Activated CD4-positive, alpha-beta memory T cell treated with anti-CD3 and anti-CD28 coated beads for 36 hours (primary cell): ENCODE results near the gene INHBE. TPM values are rescaled to one million over a fixed set of nuclear protein-coding genes. Genes with fewer than 3 reads are reported as not detected.
"Not testable (repeated sequence)": the region's sequence is repeated elsewhere in the genome, so short reads cannot be mapped to it uniquely, and the experiment has no call there.

Experiments
- CTCF ChIA-PET: fragments of 350-600 bp; sonication (Branson Sonifier 250); formaldehyde crosslinking; loops from one replicate; lab custom pipeline; 2021; ENCODE audit warnings: antibody characterized with exemption, inconsistent platforms; lab: Charles Lee
- POLR2A ChIA-PET: fragments of 350-600 bp; sonication (Branson Sonifier 250); formaldehyde crosslinking; loops from one replicate; lab custom pipeline; 2021; ENCODE audit warnings: antibody characterized with exemption; lab: Charles Lee
- DNase-seq: peaks from one replicate; pipeline ENCODE4 v3.0.0-alpha.2; 2020
- H3K27ac Mint-ChIP-seq: one replicate; pipeline ENCODE4 v1.8.0; 2021; ENCODE audit warnings: mixed read lengths
- H3K27me3 Mint-ChIP-seq: one replicate; pipeline ENCODE4 v1.8.0; 2021; ENCODE audit warnings: mixed read lengths
- H3K36me3 Mint-ChIP-seq: one replicate; pipeline ENCODE4 v1.8.0; 2021; ENCODE audit warnings: mixed read lengths
- H3K4me1 Mint-ChIP-seq: one replicate; pipeline ENCODE4 v1.8.0; 2021; ENCODE audit warnings: low read depth, mixed read lengths
- H3K4me3 Mint-ChIP-seq: one replicate; pipeline ENCODE4 v1.8.0; 2021; ENCODE audit warnings: mild to moderate bottlenecking, mixed read lengths
- H3K9me3 Mint-ChIP-seq: one replicate; pipeline ENCODE4 v1.8.0; 2021; ENCODE audit warnings: mixed read lengths
- intact Hi-C: fragments of 100-400 bp; cut with micrococcal nuclease; formaldehyde crosslinking; loops from one replicate; pipeline ENCODE4 v1.15.1; 2023
- total RNA-seq, 2 experiments: library from RNA; stranded (reverse); gene quantifications; one replicate each; pipeline ENCODE4 v1.2.3, GENCODE V29; 2021

The INHBE gene
- total RNA-seq, 2 experiments from 2014 or later = 0.34 to 0.69 TPM

DNA sequence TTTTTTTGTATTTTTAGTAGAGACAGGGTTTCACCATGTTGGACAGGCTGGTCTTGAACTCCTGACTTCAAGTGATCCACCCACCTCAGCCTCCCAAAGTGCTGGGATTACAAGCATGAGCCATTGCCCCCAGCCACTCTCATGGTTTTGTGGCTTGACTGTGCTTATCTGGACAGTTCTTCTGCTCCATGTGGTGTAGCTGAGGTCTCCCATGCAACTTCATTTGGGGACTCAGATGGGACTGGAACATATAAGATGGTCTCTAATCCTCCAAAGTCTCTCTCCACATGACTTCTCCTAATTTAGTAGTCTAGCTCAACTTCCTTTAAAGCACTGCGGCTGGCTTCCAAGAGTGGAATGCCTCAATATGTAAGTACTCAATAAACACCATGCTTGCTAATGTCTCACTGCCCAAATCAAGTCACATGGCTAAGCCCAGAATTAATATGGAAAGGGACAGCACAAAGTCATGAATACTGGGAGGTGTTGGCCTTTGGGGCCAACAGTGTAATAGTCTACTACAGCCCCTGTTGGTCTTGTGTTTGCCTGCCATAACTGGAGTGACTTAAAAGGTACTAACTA, 13.2 kb upstream of the INHBE start:
- intact Hi-C loops = no loop called here
- ChIA-PET POLR2A (no interaction called here), CTCF (interaction anchor here (0.9 to 2.3 kb wide), 2 partner anchors 11 to 17 kb away, joined by 3 to 8 read pairs; partner anchors contain the start of gene GLI1)
- H3K27me3 Mint-ChIP-seq = peaks cover 6% of the 10 kb centered on the region
- no peak overlapping the region for H3K4me3 Mint-ChIP-seq
- H3K36me3 Mint-ChIP-seq = peaks cover 4% of the 10 kb centered on the region
- no peak overlapping the region for H3K27ac Mint-ChIP-seq
- DNase-seq = no peak
- H3K4me1 Mint-ChIP-seq = no peaks in the 10 kb centered on the region
- H3K9me3 Mint-ChIP-seq = peaks cover 12% of the 10 kb centered on the region

DNA sequence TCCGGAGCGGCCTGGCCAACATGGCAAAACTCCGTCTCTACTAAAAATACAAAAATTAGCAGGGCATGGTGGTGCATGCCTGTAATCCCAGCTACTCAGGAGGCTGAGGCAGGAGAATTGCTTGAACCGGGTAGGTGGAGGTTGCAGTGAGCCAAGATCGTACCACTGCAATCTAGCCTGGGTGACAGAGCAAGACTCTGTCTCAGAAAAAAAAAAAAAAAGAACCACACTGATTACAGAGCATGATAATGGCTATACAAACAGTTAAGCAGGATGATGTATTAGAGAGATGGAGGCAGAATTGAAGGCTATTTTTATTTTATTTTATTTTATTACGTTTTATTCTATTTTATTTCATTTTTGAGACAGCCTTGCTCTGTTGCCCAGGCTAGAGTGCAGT, 10.8 kb upstream of the INHBE start:
- H3K27ac Mint-ChIP-seq, H3K27me3 Mint-ChIP-seq, intact Hi-C loops, H3K4me3 Mint-ChIP-seq, DNase-seq, POLR2A ChIA-PET, H3K36me3 Mint-ChIP-seq, H3K4me1 Mint-ChIP-seq: not testable (repeated sequence)
- peaks cover 12% of the 10 kb centered on the region for H3K9me3 Mint-ChIP-seq
- CTCF ChIA-PET = interaction anchor here (1.5 to 3.0 kb wide), 2 partner anchors 11 to 14 kb away, joined by 3 to 19 read pairs; partner anchors contain the start of gene INHBE

DNA sequence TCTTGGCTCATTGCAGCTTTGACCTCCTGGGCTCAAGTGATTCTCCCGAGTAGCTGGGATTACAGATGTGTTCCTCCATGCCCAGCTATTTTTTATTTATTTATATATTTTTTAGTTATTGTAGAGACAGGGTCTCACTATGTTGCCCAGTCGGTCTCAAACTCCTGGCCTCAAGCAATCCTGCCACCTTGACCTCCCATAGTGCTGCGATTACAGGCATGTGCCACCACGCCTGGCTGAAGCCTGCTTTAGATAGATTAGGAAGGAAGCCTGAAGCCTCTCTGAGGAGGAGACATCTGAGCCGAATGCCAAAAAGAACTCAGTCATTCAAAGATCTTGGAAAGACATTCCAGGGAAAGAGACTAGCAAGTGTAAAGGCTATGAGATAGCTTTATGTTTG, 10.4 kb upstream of the INHBE start:
- H3K4me1 Mint-ChIP-seq = no peaks in the 10 kb centered on the region
- DNase-seq = no peak
- intact Hi-C loops = no loop called here
- peaks cover 6% of the 10 kb centered on the region for H3K27me3 Mint-ChIP-seq
- H3K9me3 Mint-ChIP-seq = peaks cover 12% of the 10 kb centered on the region
- ChIA-PET CTCF (interaction anchor here (1.5 to 3.0 kb wide), 2 partner anchors 11 to 14 kb away, joined by 3 to 19 read pairs; partner anchors contain the start of gene INHBE), POLR2A (no interaction called here)
- H3K27ac Mint-ChIP-seq = no peak overlapping the region
- H3K4me3 Mint-ChIP-seq = no peak overlapping the region
- peaks cover 4% of the 10 kb centered on the region for H3K36me3 Mint-ChIP-seq

DNA sequence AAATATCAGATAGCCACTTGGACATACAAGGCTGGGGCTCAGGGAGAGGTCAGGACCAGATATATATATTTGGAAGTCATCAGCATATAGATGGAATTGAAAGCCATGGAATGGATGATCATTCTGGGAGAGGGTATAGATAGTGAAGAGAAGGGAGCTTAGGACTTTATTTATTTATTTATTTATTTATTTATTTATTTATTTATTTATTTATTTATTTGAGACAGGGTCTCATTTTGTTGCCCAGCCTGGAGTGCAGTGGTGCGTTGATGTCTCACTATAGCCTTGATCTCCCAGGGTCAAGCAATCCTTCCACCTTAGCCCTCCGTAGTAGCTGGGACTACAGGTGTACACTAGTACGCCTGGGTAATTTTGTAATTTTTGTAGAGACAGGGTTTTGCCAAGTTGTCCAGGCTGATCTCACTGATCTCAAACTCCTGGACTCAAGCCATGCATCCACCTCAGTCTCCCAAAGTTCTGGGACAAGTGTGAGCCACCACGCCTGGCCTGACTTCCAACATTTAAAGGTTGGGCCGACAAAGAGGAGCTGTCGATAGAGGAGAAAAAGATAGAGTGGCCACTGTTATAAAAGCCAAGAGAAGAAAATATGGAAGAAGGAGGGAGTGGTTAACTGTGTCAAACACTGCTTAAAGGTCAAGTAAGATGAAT, 8.7 kb upstream of the INHBE start:
- Mint-ChIP-seq H3K9me3 (peaks cover 7% of the 10 kb centered on the region), H3K27me3 (peaks cover 2% of the 10 kb centered on the region), H3K27ac (no peak overlapping the region), H3K36me3 (peaks cover 2% of the 10 kb centered on the region), H3K4me3 (no peak overlapping the region), H3K4me1 (no peaks in the 10 kb centered on the region)
- DNase-seq = no peak
- CTCF ChIA-PET = interaction anchor here (1.0 to 3.0 kb wide), 2 partner anchors 9 to 13 kb away, joined by 6 to 19 read pairs; partner anchors contain the start of genes GLI1 and INHBE
- intact Hi-C loops = no loop called here
- POLR2A ChIA-PET = no interaction called here

DNA sequence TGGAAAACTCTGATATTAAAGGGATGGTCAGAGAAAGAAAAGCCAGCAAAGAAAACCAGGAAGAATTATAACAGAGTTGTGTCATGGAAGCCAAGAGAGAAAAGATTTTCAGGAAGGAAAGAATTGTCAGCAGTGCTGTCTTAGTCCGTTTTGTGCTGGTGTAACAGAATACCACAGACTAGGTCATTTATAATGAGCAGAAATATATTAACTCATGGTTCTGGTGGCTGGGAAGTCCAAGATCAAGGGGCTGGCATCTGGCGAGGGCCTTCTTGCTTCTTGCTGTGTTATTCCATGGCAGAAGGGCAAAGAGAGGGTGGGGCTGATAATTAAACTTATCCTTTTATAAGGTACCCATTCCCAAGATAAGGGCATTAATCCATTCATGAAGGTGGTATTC, 6.4 kb upstream of the INHBE start:
- no peak for DNase-seq
- Mint-ChIP-seq H3K27ac (no peak overlapping the region), H3K4me3 (no peak overlapping the region), H3K4me1 (peaks cover 5% of the 10 kb centered on the region), H3K27me3 (no peaks in the 10 kb centered on the region), H3K36me3 (no peaks in the 10 kb centered on the region), H3K9me3 (no peaks in the 10 kb centered on the region)
- POLR2A ChIA-PET = no interaction called here
- CTCF ChIA-PET = interaction anchor here (0.6 to 1.3 kb wide), 3 partner anchors 10 to 141 kb away, joined by 3 to 4 read pairs (median 3); no protein-coding TSS in a partner anchor
- intact Hi-C loops = no loop called here

DNA sequence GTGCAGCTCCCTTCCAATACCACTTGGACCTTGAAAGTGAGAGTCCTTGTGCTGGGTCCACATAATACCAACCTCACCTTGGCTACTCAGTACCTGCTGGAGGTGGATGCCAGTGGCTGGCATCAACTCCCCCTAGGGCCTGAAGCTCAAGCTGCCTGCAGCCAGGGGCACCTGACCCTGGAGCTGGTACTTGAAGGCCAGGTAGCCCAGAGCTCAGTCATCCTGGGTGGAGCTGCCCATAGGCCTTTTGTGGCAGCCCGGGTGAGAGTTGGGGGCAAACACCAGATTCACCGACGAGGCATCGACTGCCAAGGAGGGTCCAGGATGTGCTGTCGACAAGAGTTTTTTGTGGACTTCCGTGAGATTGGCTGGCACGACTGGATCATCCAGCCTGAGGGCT, 5.7 kb upstream of the INHBE start:
- POLR2A ChIA-PET = no interaction called here
- H3K4me1 Mint-ChIP-seq = peaks cover 5% of the 10 kb centered on the region

DNA sequence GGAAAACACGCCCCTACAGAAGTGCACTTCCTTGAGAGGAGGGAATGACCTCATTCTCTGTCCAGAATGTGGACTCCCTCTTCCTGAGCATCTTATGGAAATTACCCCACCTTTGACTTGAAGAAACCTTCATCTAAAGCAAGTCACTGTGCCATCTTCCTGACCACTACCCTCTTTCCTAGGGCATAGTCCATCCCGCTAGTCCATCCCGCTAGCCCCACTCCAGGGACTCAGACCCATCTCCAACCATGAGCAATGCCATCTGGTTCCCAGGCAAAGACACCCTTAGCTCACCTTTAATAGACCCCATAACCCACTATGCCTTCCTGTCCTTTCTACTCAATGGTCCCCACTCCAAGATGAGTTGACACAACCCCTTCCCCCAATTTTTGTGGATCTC, 5.0 kb upstream of the INHBE start:
- Mint-ChIP-seq H3K27me3 (no peaks in the 10 kb centered on the region), H3K36me3 (no peaks in the 10 kb centered on the region), H3K4me1 (peaks cover 5% of the 10 kb centered on the region), H3K27ac (no peak overlapping the region), H3K9me3 (no peaks in the 10 kb centered on the region), H3K4me3 (no peak overlapping the region)
- intact Hi-C loops = no loop called here
- ChIA-PET CTCF (interaction anchor here (1.2 to 1.6 kb wide), 2 partner anchors 9 to 10 kb away, joined by 3 to 8 read pairs; partner anchors contain the start of gene GLI1), POLR2A (no interaction called here)
- no peak for DNase-seq

More for the DNA sequence above, 5.7 kb upstream of the INHBE start:
- no peaks in the 10 kb centered on the region for H3K27me3 Mint-ChIP-seq
- H3K4me3 Mint-ChIP-seq = no peak overlapping the region
- H3K36me3 Mint-ChIP-seq = no peaks in the 10 kb centered on the region
- intact Hi-C loops = no loop called here
- H3K27ac Mint-ChIP-seq = no peak overlapping the region
- no peaks in the 10 kb centered on the region for H3K9me3 Mint-ChIP-seq
- DNase-seq = no peak
- CTCF ChIA-PET = no interaction called here

DNA sequence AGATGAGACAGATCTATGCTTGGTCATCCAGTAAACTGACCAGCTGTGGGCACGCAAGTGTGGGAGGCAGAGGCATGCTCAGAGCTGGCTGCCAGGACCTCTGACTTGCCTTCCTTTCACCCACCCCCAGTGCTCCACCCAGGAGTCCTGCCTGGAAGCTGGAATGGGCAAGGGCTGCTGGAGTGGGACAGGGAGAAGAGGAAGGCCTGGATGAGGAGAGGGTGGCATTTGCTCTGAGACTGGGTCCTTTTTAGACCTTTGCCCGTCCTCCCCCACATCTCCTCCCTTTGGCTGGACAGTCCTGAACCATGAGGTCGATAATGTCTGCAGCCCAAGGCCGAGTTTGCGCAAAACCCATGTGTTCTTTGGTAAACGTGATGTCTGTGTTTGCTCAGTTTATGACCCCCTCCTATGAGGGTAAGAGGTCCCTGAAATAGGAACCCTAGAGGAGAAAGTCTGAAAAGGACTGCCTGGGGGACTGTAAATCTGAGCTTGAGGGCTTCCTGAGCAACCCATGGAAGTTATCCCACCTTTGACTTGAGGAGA, 3.8 kb upstream of the INHBE start:
- CTCF ChIA-PET = interaction anchor here (0.7 to 6.4 kb wide), 14 partner anchors 8 to 340 kb away, joined by 3 to 158 read pairs (median 6); partner anchors contain the start of genes GLI1 and STAT6
- no peaks in the 10 kb centered on the region for H3K36me3 Mint-ChIP-seq
- H3K4me1 Mint-ChIP-seq = peaks cover 13% of the 10 kb centered on the region
- POLR2A ChIA-PET = no interaction called here
- H3K9me3 Mint-ChIP-seq = no peaks in the 10 kb centered on the region
- H3K27me3 Mint-ChIP-seq = peaks cover 1% of the 10 kb centered on the region
- intact Hi-C loops = no loop called here
- DNase-seq = no peak
- H3K27ac Mint-ChIP-seq = no peak overlapping the region
- no peak overlapping the region for H3K4me3 Mint-ChIP-seq

DNA sequence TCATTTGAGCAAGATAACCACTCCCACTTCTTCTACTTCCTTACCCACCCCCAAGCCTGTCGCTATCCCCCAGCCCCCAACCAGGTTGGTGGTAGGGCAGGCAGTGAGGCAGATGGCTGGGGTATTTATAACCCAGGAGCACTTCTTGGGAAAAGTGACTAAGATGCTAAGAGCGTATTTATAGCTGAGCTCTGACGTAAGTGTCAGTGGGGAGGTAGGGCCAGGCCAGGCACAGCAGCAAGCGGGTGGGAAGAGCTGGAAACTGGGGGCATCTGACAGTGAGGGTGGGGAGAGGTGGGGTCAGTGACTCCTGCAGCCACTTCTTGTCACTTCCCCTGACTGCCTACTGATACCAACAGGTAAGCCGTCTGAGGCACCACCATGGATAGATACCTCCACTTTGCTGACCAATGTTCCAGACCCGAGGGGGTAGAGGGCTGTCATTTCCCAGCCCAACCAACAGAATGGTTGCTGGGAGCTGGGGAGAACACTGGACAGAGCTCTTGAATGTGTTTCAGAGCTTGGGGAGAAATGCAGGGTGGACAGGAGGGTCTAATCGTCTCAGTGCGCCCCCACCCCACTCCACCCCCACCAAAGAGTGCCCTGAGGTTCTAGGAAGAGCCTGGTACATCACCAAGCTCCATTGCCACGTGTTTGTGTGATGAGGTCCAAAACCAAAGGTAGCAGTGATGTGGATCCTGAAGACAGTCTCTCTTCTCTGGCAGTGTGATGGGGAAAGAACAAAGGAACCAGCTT, 2.7 kb upstream of the INHBE start:
- peak; percentile 49 for DNase-seq

DNA sequence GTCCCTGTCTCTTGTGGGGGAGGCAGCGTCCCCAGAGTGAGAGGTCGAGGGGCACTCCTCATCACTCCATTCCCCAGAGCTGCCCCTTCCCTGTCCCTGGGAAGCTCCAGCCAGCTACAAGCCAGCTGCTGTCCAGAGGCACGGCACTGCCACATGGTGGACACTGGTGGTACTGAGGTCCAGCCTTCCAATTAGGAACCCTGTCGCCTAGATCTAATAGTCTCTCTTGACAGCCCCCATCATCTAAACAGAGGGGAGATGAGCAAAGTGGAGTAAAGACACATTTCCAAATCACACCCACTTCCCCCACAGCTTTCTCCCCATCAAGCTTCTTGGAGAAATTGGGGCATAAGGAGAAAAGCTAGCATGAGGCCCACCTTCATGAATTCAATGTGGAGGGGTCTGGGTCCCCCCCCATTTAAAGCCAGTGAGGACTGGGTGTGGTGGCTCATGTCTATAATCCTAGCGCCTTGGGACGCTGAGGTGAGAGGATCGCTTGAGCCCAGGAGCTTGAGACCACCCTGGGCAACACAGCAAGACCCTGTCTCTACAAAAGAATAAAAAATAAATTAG, 2.1 kb upstream of the INHBE start:
- peak overlapping the region; percentile 53 for H3K27ac Mint-ChIP-seq
- no peak overlapping the region for H3K4me3 Mint-ChIP-seq
- H3K9me3 Mint-ChIP-seq = no peaks in the 10 kb centered on the region
- ChIA-PET CTCF (interaction anchor here (0.6 to 6.4 kb wide), 50 partner anchors 11 to 239 kb away, joined by 3 to 158 read pairs (median 4); partner anchors contain the start of genes INHBC and STAC3), POLR2A (interaction anchor here (0.7 to 1.2 kb wide), 2 partner anchors 23 to 145 kb away, joined by 3 to 4 read pairs; no protein-coding TSS in a partner anchor)
- intact Hi-C loops = loop anchor here (1.0 to 2.0 kb wide), 3 partner anchors 22 to 190 kb away; partner anchors contain the start of gene R3HDM2
- peaks cover 13% of the 10 kb centered on the region for H3K4me1 Mint-ChIP-seq
- peak; percentile 77 for DNase-seq
- H3K36me3 Mint-ChIP-seq = no peaks in the 10 kb centered on the region
- H3K27me3 Mint-ChIP-seq = peaks cover 1% of the 10 kb centered on the region

More for the DNA sequence above, 2.7 kb upstream of the INHBE start:
- intact Hi-C loops = loop anchor here (2.0 kb wide), 2 partner anchors 22 to 144 kb away; partner anchors contain the start of gene R3HDM2
- peaks cover 1% of the 10 kb centered on the region for H3K27me3 Mint-ChIP-seq
- no peak overlapping the region for H3K4me3 Mint-ChIP-seq
- peaks cover 13% of the 10 kb centered on the region for H3K4me1 Mint-ChIP-seq
- ChIA-PET POLR2A (interaction anchor here (0.7 to 1.2 kb wide), 2 partner anchors 22 to 145 kb away, joined by 3 to 4 read pairs; no protein-coding TSS in a partner anchor), CTCF (interaction anchor here (0.6 to 6.4 kb wide), 51 partner anchors 11 to 342 kb away, joined by 3 to 158 read pairs (median 4); partner anchors contain the start of genes INHBC, STAC3 and STAT6)
- no peaks in the 10 kb centered on the region for H3K9me3 Mint-ChIP-seq
- H3K27ac Mint-ChIP-seq = peak overlapping the region; percentile 53
- no peaks in the 10 kb centered on the region for H3K36me3 Mint-ChIP-seq

DNA sequence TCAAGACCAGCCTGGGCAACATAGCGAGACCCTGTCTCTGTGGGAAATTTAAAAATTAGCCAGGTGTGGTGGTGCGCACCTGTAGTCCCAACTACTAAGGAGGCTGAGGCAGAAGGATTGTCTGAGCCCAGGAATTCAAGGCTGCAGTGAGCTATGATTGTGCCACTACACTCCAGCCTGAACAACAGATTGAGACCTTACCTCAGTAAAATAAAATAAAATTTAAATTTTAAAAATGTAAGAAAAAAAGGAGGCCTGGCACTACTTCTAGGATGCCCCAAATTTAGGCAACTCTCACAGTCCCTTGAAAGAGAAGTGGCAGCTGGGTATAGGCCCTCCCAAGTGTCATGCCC, 918 bp upstream of the INHBE start:
- intact Hi-C loops = no loop called here
- ChIA-PET CTCF (interaction anchor here (1.2 to 6.4 kb wide), 14 partner anchors 9 to 241 kb away, joined by 3 to 158 read pairs (median 10); partner anchors contain the start of gene INHBC), POLR2A (no interaction called here)
- Mint-ChIP-seq H3K9me3 (no peaks in the 10 kb centered on the region), H3K4me1 (peaks cover 19% of the 10 kb centered on the region), H3K27ac (no peak overlapping the region), H3K36me3 (no peaks in the 10 kb centered on the region), H3K4me3 (no peak overlapping the region), H3K27me3 (peaks cover 1% of the 10 kb centered on the region)
- DNase-seq = no peak
